ENCODE measurements around the gene OR2V1. TPM values are rescaled to one million over a fixed set of nuclear protein-coding genes. Genes with fewer than 3 reads are reported as not detected.
"Not testable (repeated sequence)": the region's sequence is repeated elsewhere in the genome, so short reads cannot be mapped to it uniquely, and the experiment has no call there.

Gene OR2V1
- total RNA-seq, 4 donors from 2014 or later = not detected

GRCh38 chr5:181152406-181152805 is 21.4 kb upstream of the OR2V1 start:
- no peak for TF ChIP-seq POLR2A (IDR thresholded peaks at IDR 0.05)
- no peak for TF ChIP-seq CTCF (IDR thresholded peaks at IDR 0.05)
- 64 to 74% methylated on average over 9 of the region's 9 CpGs for WGBS, 2 donors
- intact Hi-C loops (cut with DNase I; ENCODE audit: low total_unique reads) = loop anchor here (10.0 kb wide), 1 partner anchor 288 kb away; the partner anchor contains the start of gene ZFP62
- no peak overlapping the region for H3K4me3 ChIP-seq (ENCODE audit: low read depth, poor library complexity, severe bottlenecking)
- no peak for DNase-seq (ENCODE audit: low spot score in 2 of 2)

- no peak for TF ChIP-seq CTCF (IDR thresholded peaks at IDR 0.05)
- TF ChIP-seq POLR2A (IDR thresholded peaks at IDR 0.05) = no peak
- WGBS, 2 donors = 47 to 50% methylated on average over 8 to 9 of the region's 9 CpGs
- H3K4me3 ChIP-seq (ENCODE audit: low read depth, poor library complexity, severe bottlenecking) = no peak overlapping the region
- intact Hi-C loops (cut with DNase I; ENCODE audit: low total_unique reads) = loop anchor here (10.0 kb wide), 1 partner anchor 286 kb away; the partner anchor contains the start of gene ZFP62
- peak in 1 of 2 donors; percentile 70 for DNase-seq (ENCODE audit: low spot score in 2 of 2)
Observed at GRCh38 chr5:181151146-181151545, 20.2 kb upstream of the OR2V1 start.

- WGBS, 2 donors = 54 to 59% methylated on average over 14 of the region's 14 CpGs
- TF ChIP-seq CTCF (IDR thresholded peaks at IDR 0.05) (no peak), POLR2A (IDR thresholded peaks at IDR 0.05) (no peak)
- peak in 1 of 2 donors; percentile 32 for DNase-seq (ENCODE audit: low spot score in 2 of 2)
- intact Hi-C loops (cut with DNase I; ENCODE audit: low total_unique reads) = loop anchor here (10.0 kb wide), 1 partner anchor 285 kb away; the partner anchor contains the start of gene ZFP62
- H3K4me3 ChIP-seq (ENCODE audit: low read depth, poor library complexity, severe bottlenecking) = no peak overlapping the region
Observed at GRCh38 chr5:181149806-181150733, 19.1 kb upstream of the OR2V1 start.

- 48 to 70% methylated on average over 6 of the region's 6 CpGs for WGBS, 2 donors
- TF ChIP-seq POLR2A (IDR thresholded peaks at IDR 0.05) (no peak), CTCF (IDR thresholded peaks at IDR 0.05) (no peak)
- DNase-seq (ENCODE audit: low spot score in 2 of 2) = no peak
- intact Hi-C loops (cut with DNase I; ENCODE audit: low total_unique reads) = no loop called here
- H3K4me3 ChIP-seq (ENCODE audit: low read depth, poor library complexity, severe bottlenecking) = no peak overlapping the region
Observed at GRCh38 chr5:181149355-181149754, 18.4 kb upstream of the OR2V1 start.

- H3K4me3 ChIP-seq (ENCODE audit: low read depth, poor library complexity, severe bottlenecking); DNase-seq (ENCODE audit: low spot score in 2 of 2); intact Hi-C loops (cut with DNase I; ENCODE audit: low total_unique reads): not testable (repeated sequence)
- WGBS, 2 donors = 53 to 64% methylated on average over 7 of the region's 7 CpGs
Observed at GRCh38 chr5:181146927-181147636, 16.1 kb upstream of the OR2V1 start, which contains the start of gene OR2V2. TSS of gene OR2V2 (plus strand) at chr5:181147586. CDS start at chr5:181154943, 7,357 bp downstream.

GRCh38 chr5:181145133-181145532 is 14.2 kb upstream of the OR2V1 start:
- WGBS, 2 donors = 37 to 49% methylated on average over 1 of the region's 1 CpG
- intact Hi-C loops (cut with DNase I; ENCODE audit: low total_unique reads) = no loop called here

More at GRCh38 chr5:181145133-181145532, 14.2 kb upstream of the OR2V1 start:
- TF ChIP-seq POLR2A (IDR thresholded peaks at IDR 0.05) = no peak
- TF ChIP-seq CTCF (IDR thresholded peaks at IDR 0.05) = no peak
- no peak for DNase-seq (ENCODE audit: low spot score in 2 of 2)
- no peak overlapping the region for H3K4me3 ChIP-seq (ENCODE audit: low read depth, poor library complexity, severe bottlenecking)
